Stimulated activated naive CD4-positive, alpha-beta T cell treated with Interleukin-2 at 50 U/mL for 16 hours (primary cell): ENCODE measurements around the gene PDE4DIP.
"Not testable (repeated sequence)": the region's sequence is repeated elsewhere in the genome, so short reads cannot be mapped to it uniquely, and the experiment has no call there.

Experiments used
- DNase-seq: peaks from one replicate; lab custom pipeline; 2025; lab: John Stamatoyannopoulos, UW

Gene PDE4DIP

GRCh38 chr1:148921047-148921446, 76.8 kb downstream of the PDE4DIP start:
- not testable (repeated sequence) for DNase-seq

- DNase-seq = not testable (repeated sequence)
These were observed 79.6 kb downstream of the PDE4DIP start for GRCh38 chr1:148923798-148924197.

- not testable (repeated sequence) for DNase-seq
These were observed 83.4 kb downstream of the PDE4DIP start for GRCh38 chr1:148927645-148928044.

- DNase-seq = not testable (repeated sequence)
These were observed 85.0 kb downstream of the PDE4DIP start for GRCh38 chr1:148929253-148929652.

- not testable (repeated sequence) for DNase-seq
These were observed 91.3 kb downstream of the PDE4DIP start for GRCh38 chr1:148935381-148936002.

GRCh38 chr1:148942906-148943305, 98.7 kb downstream of the PDE4DIP start:
- DNase-seq = not testable (repeated sequence)

- not testable (repeated sequence) for DNase-seq
These were observed 100.9 kb downstream of the PDE4DIP start for GRCh38 chr1:148945130-148945529.

- not testable (repeated sequence) for DNase-seq
These were observed 104.5 kb downstream of the PDE4DIP start for GRCh38 chr1:148948768-148949167.

- DNase-seq = peak; percentile 68
These were observed 107.4 kb downstream of the PDE4DIP start for GRCh38 chr1:148951336-148952227.

GRCh38 chr1:148952253-148952937, 108.2 kb downstream of the PDE4DIP start:
- not testable (repeated sequence) for DNase-seq

- DNase-seq = not testable (repeated sequence)
These were observed 108.8 kb downstream of the PDE4DIP start for GRCh38 chr1:148952938-148953616.

GRCh38 chr1:148953730-148954129, 109.5 kb downstream of the PDE4DIP start:
- not testable (repeated sequence) for DNase-seq

- not testable (repeated sequence) for DNase-seq
These were observed 114.1 kb downstream of the PDE4DIP start for GRCh38 chr1:148958343-148958742.

GRCh38 chr1:148960212-148961000, 116.2 kb downstream of the PDE4DIP start:
- not testable (repeated sequence) for DNase-seq

GRCh38 chr1:148962127-148962857, 118.1 kb downstream of the PDE4DIP start:
- not testable (repeated sequence) for DNase-seq

GRCh38 chr1:148966084-148966483, 121.9 kb downstream of the PDE4DIP start:
- DNase-seq = not testable (repeated sequence)

- not testable (repeated sequence) for DNase-seq
These were observed 123.4 kb downstream of the PDE4DIP start for GRCh38 chr1:148967580-148967979.

- not testable (repeated sequence) for DNase-seq
These were observed 124.5 kb downstream of the PDE4DIP start for GRCh38 chr1:148968682-148969081.

- DNase-seq = not testable (repeated sequence)
These were observed 124.9 kb downstream of the PDE4DIP start for GRCh38 chr1:148969126-148969525.

GRCh38 chr1:148975453-148975852, 131.2 kb downstream of the PDE4DIP start:
- DNase-seq = not testable (repeated sequence)
